Measurements from ENCODE around the gene ANAPC7. TPM values are rescaled to one million over a fixed set of nuclear protein-coding genes. Genes with fewer than 3 reads are reported as not detected.
"Not testable (repeated sequence)": the region's sequence is repeated elsewhere in the genome, so short reads cannot be mapped to it uniquely, and the experiment has no call there.

The ANAPC7 gene
- total RNA-seq, 2 donors from 2014 or later = 60.2 to 65.8 TPM

DNA sequence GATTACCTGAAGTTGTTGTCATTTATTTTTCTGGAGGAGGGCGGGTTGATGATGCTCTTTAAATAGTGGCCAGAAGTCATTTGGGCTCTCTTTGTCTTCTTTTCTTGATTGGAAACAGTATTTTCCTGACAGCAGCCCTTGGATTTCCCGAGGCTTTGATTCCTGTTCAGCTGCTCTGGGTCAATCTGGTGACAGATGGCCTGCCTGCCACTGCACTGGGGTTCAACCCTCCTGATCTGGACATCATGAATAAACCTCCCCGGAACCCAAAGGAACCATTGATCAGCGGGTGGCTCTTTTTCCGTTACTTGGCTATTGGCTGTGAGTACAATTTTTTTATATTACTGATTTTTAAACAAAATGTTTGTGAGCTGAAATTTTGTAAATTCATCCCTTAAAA is 60.4 kb downstream of the ANAPC7 start:
- no peak overlapping the region for H3K4me3 ChIP-seq
- peaks cover 40% of the 10 kb centered on the region for H3K4me1 ChIP-seq (replicated peaks)
- TF ChIP-seq, protein P1, sequence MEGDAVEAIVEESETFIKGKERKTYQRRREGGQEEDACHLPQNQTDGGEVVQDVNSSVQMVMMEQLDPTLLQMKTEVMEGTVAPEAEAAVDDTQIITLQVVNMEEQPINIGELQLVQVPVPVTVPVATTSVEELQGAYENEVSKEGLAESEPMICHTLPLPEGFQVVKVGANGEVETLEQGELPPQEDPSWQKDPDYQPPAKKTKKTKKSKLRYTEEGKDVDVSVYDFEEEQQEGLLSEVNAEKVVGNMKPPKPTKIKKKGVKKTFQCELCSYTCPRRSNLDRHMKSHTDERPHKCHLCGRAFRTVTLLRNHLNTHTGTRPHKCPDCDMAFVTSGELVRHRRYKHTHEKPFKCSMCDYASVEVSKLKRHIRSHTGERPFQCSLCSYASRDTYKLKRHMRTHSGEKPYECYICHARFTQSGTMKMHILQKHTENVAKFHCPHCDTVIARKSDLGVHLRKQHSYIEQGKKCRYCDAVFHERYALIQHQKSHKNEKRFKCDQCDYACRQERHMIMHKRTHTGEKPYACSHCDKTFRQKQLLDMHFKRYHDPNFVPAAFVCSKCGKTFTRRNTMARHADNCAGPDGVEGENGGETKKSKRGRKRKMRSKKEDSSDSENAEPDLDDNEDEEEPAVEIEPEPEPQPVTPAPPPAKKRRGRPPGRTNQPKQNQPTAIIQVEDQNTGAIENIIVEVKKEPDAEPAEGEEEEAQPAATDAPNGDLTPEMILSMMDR (IDR thresholded peaks at IDR 0.05) = no peak
- TF ChIP-seq POLR2AphosphoS5 (IDR thresholded peaks at IDR 0.05) (no peak), POLR2A (IDR thresholded peaks at IDR 0.05) (no peak)
- H3K27me3 ChIP-seq (replicated peaks; ENCODE audit: insufficient read depth) = no peaks in the 10 kb centered on the region
- intact Hi-C loops (cut with DNase I) = no loop called here
- peaks cover 0 to 18% of the 10 kb centered on the region in 2 donors for H3K36me3 ChIP-seq
- WGBS = 89% methylated on average over 5 of the region's 5 CpGs
- H3K9me3 ChIP-seq = no peaks in the 10 kb centered on the region
- no peak for DNase-seq (ENCODE audit: low spot score)
- H3K27ac ChIP-seq = peak overlapping the region; percentile 80 to 92

DNA sequence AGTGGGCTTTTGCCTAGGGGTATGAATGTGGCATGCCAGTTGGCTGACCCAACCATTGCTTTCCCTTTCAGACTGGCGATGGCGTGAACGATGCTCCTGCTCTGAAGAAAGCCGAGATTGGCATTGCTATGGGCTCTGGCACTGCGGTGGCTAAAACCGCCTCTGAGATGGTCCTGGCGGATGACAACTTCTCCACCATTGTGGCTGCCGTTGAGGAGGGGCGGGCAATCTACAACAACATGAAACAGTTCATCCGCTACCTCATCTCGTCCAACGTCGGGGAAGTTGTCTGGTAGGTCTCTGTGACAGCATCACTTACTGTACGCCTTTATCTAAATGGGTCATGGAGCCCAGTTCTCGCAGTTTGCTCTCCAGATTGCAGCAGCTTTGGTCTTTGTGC is 61.4 kb downstream of the ANAPC7 start:
- Histone ChIP-seq H3K9me3 (no peaks in the 10 kb centered on the region), H3K36me3 (peaks cover 3 to 22% of the 10 kb centered on the region in 2 donors), H3K4me3 (no peak overlapping the region), H3K27ac (peak overlapping the region; percentile 80 to 92), H3K27me3 (replicated peaks; ENCODE audit: insufficient read depth) (no peaks in the 10 kb centered on the region), H3K4me1 (replicated peaks) (peaks cover 32% of the 10 kb centered on the region)
- intact Hi-C loops (cut with DNase I) = no loop called here
- no peak for DNase-seq (ENCODE audit: low spot score)
- WGBS = 92% methylated on average over 15 of the region's 15 CpGs
- TF ChIP-seq POLR2AphosphoS5 (IDR thresholded peaks at IDR 0.05) = no peak

DNA sequence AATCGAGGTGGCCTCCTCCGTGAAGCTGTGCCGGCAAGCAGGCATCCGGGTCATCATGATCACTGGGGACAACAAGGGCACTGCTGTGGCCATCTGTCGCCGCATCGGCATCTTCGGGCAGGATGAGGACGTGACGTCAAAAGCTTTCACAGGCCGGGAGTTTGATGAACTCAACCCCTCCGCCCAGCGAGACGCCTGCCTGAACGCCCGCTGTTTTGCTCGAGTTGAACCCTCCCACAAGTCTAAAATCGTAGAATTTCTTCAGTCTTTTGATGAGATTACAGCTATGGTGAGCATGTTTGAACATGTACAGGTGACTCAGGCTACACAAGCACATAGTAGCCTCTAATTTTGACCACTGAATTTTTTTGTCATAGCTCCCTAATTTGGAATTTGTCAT is 62.8 kb downstream of the ANAPC7 start:
- intact Hi-C loops (cut with DNase I) = no loop called here
- 84% methylated on average over 18 of the region's 18 CpGs for WGBS
- peaks cover 21% of the 10 kb centered on the region for H3K4me1 ChIP-seq (replicated peaks)
- H3K27me3 ChIP-seq (replicated peaks; ENCODE audit: insufficient read depth) = no peaks in the 10 kb centered on the region
- TF ChIP-seq POLR2AphosphoS5 (IDR thresholded peaks at IDR 0.05) = no peak
- TF ChIP-seq, protein P1 (IDR thresholded peaks at IDR 0.05) = no peak
- H3K36me3 ChIP-seq = peaks cover 4 to 30% of the 10 kb centered on the region in 2 donors
- no peak overlapping the region for H3K4me3 ChIP-seq
- H3K27ac ChIP-seq = peak overlapping the region; percentile 32 to 42
- DNase-seq (ENCODE audit: low spot score) = no peak
- H3K9me3 ChIP-seq = no peaks in the 10 kb centered on the region

DNA sequence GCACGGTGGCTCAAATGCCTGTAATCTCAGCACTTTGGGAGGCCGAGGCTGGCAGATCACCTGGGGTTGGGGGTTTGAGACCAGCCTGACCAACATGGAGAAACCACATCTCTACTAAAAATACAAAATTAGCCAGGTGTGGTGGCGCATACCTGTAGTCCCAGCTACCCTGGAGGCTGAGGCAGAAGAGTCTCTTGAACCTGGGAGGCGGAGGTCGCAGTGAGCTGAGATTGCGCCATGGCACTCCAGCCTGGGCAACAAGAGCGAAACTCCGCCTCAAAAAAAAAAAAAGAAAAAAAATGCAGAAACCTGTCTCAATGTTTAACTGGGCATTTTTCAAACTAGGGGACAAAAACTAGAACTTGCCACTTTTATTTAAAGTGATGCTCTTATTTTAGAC is 63.2 kb downstream of the ANAPC7 start:
- H3K4me3 ChIP-seq; DNase-seq (ENCODE audit: low spot score); H3K27me3 ChIP-seq (replicated peaks; ENCODE audit: insufficient read depth); intact Hi-C loops (cut with DNase I); H3K9me3 ChIP-seq: not testable (repeated sequence)
- Histone ChIP-seq H3K27ac (peak overlapping the region; percentile 54 to 78), H3K4me1 (replicated peaks) (peaks cover 19% of the 10 kb centered on the region), H3K36me3 (peaks cover 5 to 35% of the 10 kb centered on the region in 2 donors)
- WGBS = 92% methylated on average over 8 of the region's 8 CpGs

DNA sequence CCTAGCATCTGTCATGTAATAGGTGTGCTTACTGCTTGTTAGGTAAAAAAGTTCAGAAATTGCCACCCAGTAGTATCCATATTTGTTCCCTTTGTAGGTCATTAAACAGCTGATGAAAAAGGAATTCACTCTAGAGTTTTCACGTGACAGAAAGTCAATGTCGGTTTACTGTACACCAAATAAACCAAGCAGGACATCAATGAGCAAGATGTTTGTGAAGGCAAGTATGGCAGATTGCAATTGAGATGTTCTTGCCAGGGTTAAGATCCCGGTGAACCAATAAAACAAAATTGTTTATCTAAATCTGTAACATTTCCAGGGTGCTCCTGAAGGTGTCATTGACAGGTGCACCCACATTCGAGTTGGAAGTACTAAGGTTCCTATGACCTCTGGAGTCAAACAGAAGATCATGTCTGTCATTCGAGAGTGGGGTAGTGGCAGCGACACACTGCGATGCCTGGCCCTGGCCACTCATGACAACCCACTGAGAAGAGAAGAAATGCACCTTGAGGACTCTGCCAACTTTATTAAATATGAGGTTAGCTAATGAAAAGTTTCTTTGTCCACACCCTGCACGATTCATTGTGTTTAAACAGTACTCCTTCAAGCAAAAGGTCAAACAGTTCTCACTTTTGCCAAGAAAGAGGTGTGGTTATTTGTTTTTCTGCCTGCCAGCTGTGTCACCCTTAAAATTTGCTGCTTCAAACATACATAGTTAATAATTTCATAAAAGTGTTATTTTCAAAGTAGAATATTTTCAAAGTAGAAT is 64.1 kb downstream of the ANAPC7 start:
- 23% methylated on average over 8 of the region's 8 CpGs for WGBS
- peaks cover 5 to 33% of the 10 kb centered on the region in 2 donors for H3K36me3 ChIP-seq
- peaks cover 15% of the 10 kb centered on the region for H3K4me1 ChIP-seq (replicated peaks)
- TF ChIP-seq POLR2A (IDR thresholded peaks at IDR 0.05) (no peak), POLR2AphosphoS5 (IDR thresholded peaks at IDR 0.05) (peak; percentile 70)
- TF ChIP-seq, protein P1 (IDR thresholded peaks at IDR 0.05) = no peak
- H3K27ac ChIP-seq = peak overlapping the region; percentile 54 to 78
- intact Hi-C loops (cut with DNase I) = no loop called here
- no peak overlapping the region for H3K4me3 ChIP-seq
- H3K9me3 ChIP-seq = no peaks in the 10 kb centered on the region
- no peaks in the 10 kb centered on the region for H3K27me3 ChIP-seq (replicated peaks; ENCODE audit: insufficient read depth)
- peak; percentile 52 for DNase-seq (ENCODE audit: low spot score)

DNA sequence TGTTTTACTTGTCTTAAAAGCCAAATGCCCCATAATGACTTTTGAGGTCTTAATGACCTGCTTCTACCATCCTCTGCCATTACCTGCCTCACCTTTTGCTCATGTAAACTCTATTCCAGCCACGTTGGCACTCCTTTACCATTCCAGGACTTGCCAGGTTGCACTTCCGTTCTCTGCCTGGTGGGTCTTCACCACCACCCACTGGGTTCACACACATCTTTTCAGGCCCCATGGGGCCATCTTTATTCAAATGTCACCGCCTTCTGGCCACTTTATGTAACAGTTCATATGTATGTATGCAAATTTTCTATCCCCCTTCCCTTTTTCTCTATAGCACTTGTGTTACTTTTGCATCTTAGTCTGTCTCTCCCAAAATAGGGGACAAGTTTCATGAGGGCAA is 64.8 kb downstream of the ANAPC7 start:
- DNase-seq (ENCODE audit: low spot score) = no peak
- no peak for TF ChIP-seq POLR2A (IDR thresholded peaks at IDR 0.05)
- TF ChIP-seq, protein P1 (IDR thresholded peaks at IDR 0.05) = peak in 1 of 4 experiments; percentile 18
- Histone ChIP-seq H3K27ac (peak overlapping the region; percentile 54 to 78), H3K9me3 (no peaks in the 10 kb centered on the region), H3K4me1 (replicated peaks) (peaks cover 9% of the 10 kb centered on the region), H3K4me3 (no peak overlapping the region), H3K27me3 (replicated peaks; ENCODE audit: insufficient read depth) (no peaks in the 10 kb centered on the region), H3K36me3 (peaks cover 5 to 33% of the 10 kb centered on the region in 2 donors)
- intact Hi-C loops (cut with DNase I) = no loop called here
- 71% methylated on average over 3 of the region's 3 CpGs for WGBS
